HEK293 (cell line): Measurements from ENCODE around the gene XPNPEP2.

Experiments
- CTCF ChIP-seq: fragments of 450-650 bp; formaldehyde crosslinking; IDR thresholded peaks from 2 replicates; pipeline ENCODE4 v1.5.1; 2016; ENCODE audit warnings: missing biosample characterization, missing genetic modification characterization
- KLF1 ChIP-seq: fragments of 450-650 bp; formaldehyde crosslinking; IDR thresholded peaks from 2 replicates; pipeline ENCODE4 v1.5.1; 2016; ENCODE audit warnings: missing biosample characterization, missing genetic modification characterization
- ZBTB49 ChIP-seq: fragments of 450-650 bp; formaldehyde crosslinking; IDR thresholded peaks from 2 replicates; pipeline ENCODE4 v1.5.1; 2016; ENCODE audit warnings: missing biosample characterization, missing genetic modification characterization, low read depth
- ZFHX2 ChIP-seq: fragments of 450-650 bp; formaldehyde crosslinking; conservative IDR thresholded peaks from 2 replicates; pipeline ENCODE4 v1.5.1; 2016; ENCODE audit warnings: missing biosample characterization, missing genetic modification characterization
- ZNF10 ChIP-seq: fragments of 450-650 bp; formaldehyde crosslinking; IDR thresholded peaks from 2 replicates; pipeline ENCODE4 v1.5.1; 2017; ENCODE audit warnings: missing biosample characterization, missing genetic modification characterization
- ZNF354C ChIP-seq: fragments of 450-650 bp; formaldehyde crosslinking; IDR thresholded peaks from 2 replicates; pipeline ENCODE4 v1.5.1; 2016; ENCODE audit warnings: missing biosample characterization, missing genetic modification characterization, low read depth, borderline replicate concordance
- ZNF549 ChIP-seq: fragments of 450-650 bp; IDR thresholded peaks from 2 replicates; pipeline ENCODE4 v1.5.1; 2018; ENCODE audit warnings: missing biosample characterization, missing genetic modification characterization, mild to moderate bottlenecking, inconsistent platforms, moderate library complexity
- ZNF626 ChIP-seq: fragments of 450-650 bp; sonication (Bioruptor Pico); formaldehyde crosslinking; IDR thresholded peaks from 2 replicates; pipeline ENCODE4 v1.5.1; 2018; ENCODE audit warnings: missing biosample characterization, missing genetic modification characterization, inconsistent platforms
- TF ChIP-seq, protein P1 (sequence below): fragments of 450-650 bp; formaldehyde crosslinking; IDR thresholded peaks from 2 replicates; pipeline ENCODE4 v1.5.1; 2016; ENCODE audit warnings: missing biosample characterization, missing genetic modification characterization

DNA sequence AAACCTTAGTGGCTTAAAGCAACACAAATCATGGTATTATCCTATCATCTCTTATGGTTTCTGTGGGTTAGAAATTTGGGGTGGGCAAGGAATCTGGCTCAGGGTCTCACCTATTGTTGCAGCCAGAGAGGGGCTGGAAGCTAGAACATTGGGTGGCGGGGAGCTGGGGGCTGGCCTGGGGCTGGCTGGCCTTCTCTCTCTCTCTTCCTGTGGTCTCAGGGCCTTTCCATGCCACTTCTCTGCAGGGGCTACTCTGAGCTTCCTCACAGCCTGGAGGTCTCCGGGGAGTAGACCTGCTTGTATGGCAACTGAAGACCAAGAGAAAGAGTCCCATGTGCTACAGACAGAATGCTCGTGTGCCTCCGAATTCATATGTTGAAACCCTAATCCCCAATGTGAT lies 10.7 kb upstream of the XPNPEP2 start:
- no peak for TF ChIP-seq CTCF (tag by site-specific recombination)
- no peak for TF ChIP-seq KLF1 (tag by site-specific recombination)
- TF ChIP-seq ZNF354C (tag by site-specific recombination) = no peak
- TF ChIP-seq ZNF10 (tag by site-specific recombination) = no peak
- TF ChIP-seq ZFHX2 (tag by site-specific recombination) = no peak
- TF ChIP-seq ZNF549 (tag by site-specific recombination) = no peak
- no peak for TF ChIP-seq ZNF626
- TF ChIP-seq ZBTB49 (tag by site-specific recombination) = no peak
- TF ChIP-seq, protein P1, sequence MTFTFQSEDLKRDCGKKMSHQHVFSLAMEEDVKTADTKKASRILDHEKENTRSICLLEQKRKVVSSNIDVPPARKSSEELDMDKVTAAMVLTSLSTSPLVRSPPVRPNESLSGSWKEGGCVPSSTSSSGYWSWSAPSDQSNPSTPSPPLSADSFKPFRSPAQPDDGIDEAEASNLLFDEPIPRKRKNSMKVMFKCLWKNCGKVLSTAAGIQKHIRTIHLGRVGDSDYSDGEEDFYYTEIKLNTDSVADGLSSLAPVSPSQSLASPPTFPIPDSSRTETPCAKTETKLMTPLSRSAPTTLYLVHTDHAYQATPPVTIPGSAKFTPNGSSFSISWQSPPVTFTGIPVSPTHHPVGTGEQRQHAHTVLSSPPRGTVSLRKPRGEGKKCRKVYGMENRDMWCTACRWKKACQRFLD (tag by site-specific recombination) = no peak
